B cell (primary cell): Measurements from ENCODE around the gene CEP19. TPM values are rescaled to one million over a fixed set of nuclear protein-coding genes. Genes with fewer than 3 reads are reported as not detected.

Experiments
- ATAC-seq: fragments of 200-7000 bp; cut with Tn5 transposase; one replicate; pipeline ENCODE4 v1.10.0; 2021; ENCODE audit warnings: low read depth, mild to moderate bottlenecking, moderate number of reproducible peaks, moderate library complexity
- CTCF ChIA-PET: fragments of 350-600 bp; sonication (Branson Sonifier 250); formaldehyde crosslinking; loops from one replicate; lab custom pipeline; 2021; ENCODE audit warnings: antibody characterized with exemption, inconsistent platforms; lab: Charles Lee
- POLR2A ChIA-PET: fragments of 350-600 bp; sonication (Branson Sonifier 250); formaldehyde crosslinking; loops from one replicate; lab custom pipeline; 2021; ENCODE audit warnings: antibody characterized with exemption; lab: Charles Lee
- DNase-seq: peaks from one replicate; pipeline ENCODE4 v3.0.0; 2013
- H2AFZ ChIP-seq: 2 replicates; pipeline ENCODE4 v1.6.1; 2012; ENCODE audit warnings: mild to moderate bottlenecking, low read depth, low read length; ENCODE audit not compliant: insufficient read depth, poor library complexity, severe bottlenecking
- H3K27ac ChIP-seq, 2 donors: 1 replicate in 1 of 2; 2 replicates in 1 of 2; pipeline ENCODE4 v1.5.1; 2012 to 2013; ENCODE audit warnings: low read length in 2 of 2, mild to moderate bottlenecking in 2 of 2, moderate library complexity in 1 of 2
- H3K27me3 ChIP-seq, 4 experiments: fragments of 200-600 bp in 1 of 4; sonication (generic) in 1 of 4; replicated peaks in 1 of 4; 1 replicate in 2 of 4; 2 replicates in 2 of 4; pipeline versions ENCODE4 v1.6.1 to v1.7.0; 2013 to 2016; ENCODE audit warnings: low read length in 3 of 4, mild to moderate bottlenecking in 2 of 4, mixed read lengths in 1 of 4, moderate library complexity in 1 of 4; ENCODE audit not compliant: insufficient read depth in 4 of 4, control insufficient read depth in 3 of 4; ENCODE audit errors: control extremely low read depth in 1 of 4
- H3K36me3 ChIP-seq, 2 experiments: replicated peaks in 1 of 2; 1 replicate in 1 of 2; 2 replicates in 1 of 2; pipeline versions ENCODE4 v1.6.1 to v1.7.1; 2013; ENCODE audit warnings: low read length in 1 of 2; ENCODE audit not compliant: insufficient read depth in 2 of 2, control insufficient read depth in 1 of 2; ENCODE audit errors: control extremely low read depth in 1 of 2, extremely low read depth in 1 of 2
- H3K4me1 ChIP-seq, 2 donors: fragments of 200-600 bp in 1 of 2; sonication (generic) in 1 of 2; 1 replicate in 1 of 2; 2 replicates in 1 of 2; pipeline versions ENCODE4 v1.5.1 to v1.6.1; 2013 to 2017; ENCODE audit warnings: low read length in 2 of 2; ENCODE audit not compliant: control insufficient read depth in 2 of 2, insufficient read depth in 2 of 2
- H3K4me2 ChIP-seq: replicated peaks from 2 replicates; pipeline ENCODE3; 2012; ENCODE audit warnings: mild to moderate bottlenecking, low read depth, low read length; ENCODE audit not compliant: poor library complexity, severe bottlenecking
- H3K4me3 ChIP-seq, 5 experiments: fragments of 200-600 bp in 1 of 5; sonication (generic) in 1 of 5; 1 replicate in 3 of 5; 2 replicates in 2 of 5; pipeline versions ENCODE4 v1.5.1 to v1.7.0; 2011 to 2016; ENCODE audit warnings: low read length in 4 of 5, mild to moderate bottlenecking in 4 of 5, low read depth in 2 of 5, control low read depth in 1 of 5, moderate library complexity in 1 of 5; ENCODE audit not compliant: insufficient read depth in 1 of 5; ENCODE audit errors: control extremely low read depth in 1 of 5, extremely low read depth in 1 of 5
- H3K79me2 ChIP-seq: fragments of 200-600 bp; sonication (generic); one replicate; pipeline ENCODE4 v1.6.0; 2016; ENCODE audit warnings: low read length; ENCODE audit not compliant: control insufficient read depth, insufficient read depth
- H3K9ac ChIP-seq: fragments of 200-600 bp; sonication (generic); 2 replicates; pipeline ENCODE4 v1.6.1; 2017; ENCODE audit warnings: mild to moderate bottlenecking, low read length, moderate library complexity
- H3K9me3 ChIP-seq, 3 donors: one replicate each; pipeline versions ENCODE4 v1.6.1 to v1.7.1; 2013; ENCODE audit warnings: low read length in 2 of 3; ENCODE audit not compliant: control insufficient read depth in 2 of 3, insufficient read depth in 1 of 3; ENCODE audit errors: control extremely low read depth in 1 of 3
- H4K20me1 ChIP-seq: 2 replicates; pipeline ENCODE4 v1.6.0; 2012; ENCODE audit warnings: mild to moderate bottlenecking, low read length; ENCODE audit not compliant: insufficient read depth, control insufficient read depth, poor library complexity, severe bottlenecking
- H3K27ac Mint-ChIP-seq: one replicate; pipeline ENCODE4 v1.8.0; 2021; ENCODE audit warnings: mixed read lengths
- H3K27me3 Mint-ChIP-seq: one replicate; pipeline ENCODE4 v1.8.0; 2021; ENCODE audit warnings: mixed read lengths
- H3K4me1 Mint-ChIP-seq: one replicate; pipeline ENCODE4 v1.8.0; 2021; ENCODE audit warnings: mixed read lengths
- H3K4me3 Mint-ChIP-seq: one replicate; pipeline ENCODE4 v1.8.0; 2021; ENCODE audit warnings: mixed read lengths
- H3K9me3 Mint-ChIP-seq: one replicate; pipeline ENCODE4 v1.8.0; 2022; ENCODE audit warnings: mixed read lengths; ENCODE audit not compliant: insufficient read depth
- CTCF ChIP-seq: fragments of 200-600 bp; IDR thresholded peaks from one replicate; pipeline ENCODE4 v1.8.0; 2022; ENCODE audit warnings: antibody characterized with exemption, mild to moderate bottlenecking
- EZH2 ChIP-seq: IDR thresholded peaks from 2 replicates; pipeline ENCODE4 v1.6.1; 2012; ENCODE audit warnings: borderline replicate concordance, low read depth, mild to moderate bottlenecking, moderate library complexity, low read length; ENCODE audit not compliant: insufficient read depth, poor library complexity, severe bottlenecking
- WGBS: methylation state at CpG from one replicate; pipeline ENCODE4 v1.1.5; 2013; ENCODE audit warnings: missing lambda C conversion rate; ENCODE audit not compliant: insufficient coverage; 5-methylcytosine and 5-hydroxymethylcytosine counted together
- intact Hi-C: fragments of 100-400 bp; cut with micrococcal nuclease; formaldehyde crosslinking; loops from one replicate; pipeline ENCODE4 v1.10.0; 2022
- polyA plus RNA-seq: library from polyadenylated mRNA; depleted of rRNA; stranded (reverse); fragments of >200 nt; gene quantifications from 2 replicates; pipeline ENCODE4 v1.2.3, GENCODE V29; 2012
- total RNA-seq, 2 donors: library from RNA; stranded (reverse); fragments of 120-200 nt in 1 of 2; gene quantifications; 1 replicate in 1 of 2; 2 replicates in 1 of 2; pipeline versions ENCODE4 v1.2.3 to v1.2.4, GENCODE V29; 2013 to 2022

The CEP19 gene
- total and polyA plus RNA-seq, 2 donors (not counting 1 experiment from before 2014, with no cell fraction given) = 0.45 to 4.6 TPM

GRCh38 chr3:196677931-196678330 lies 34.1 kb downstream of the CEP19 start:
- no peak for ATAC-seq
- H2AFZ ChIP-seq = no peak overlapping the region
- intact Hi-C loops = no loop called here
- H3K27me3 Mint-ChIP-seq = no peaks in the 10 kb centered on the region
- no peaks in the 10 kb centered on the region for H3K79me2 ChIP-seq
- H3K4me3 ChIP-seq = no peak overlapping the region
- H3K9me3 Mint-ChIP-seq = peaks cover 3% of the 10 kb centered on the region
- no peak overlapping the region for H3K4me3 Mint-ChIP-seq
- H3K36me3 ChIP-seq = peaks cover 0 to 4% of the 10 kb centered on the region in 2 experiments
- H3K9me3 ChIP-seq = peaks cover 0 to 4% (median 0%) of the 10 kb centered on the region in 3 donors
- DNase-seq = no peak
- TF ChIP-seq EZH2 (no peak), CTCF (no peak)
- no CpG with 5 or more reads among the region's 1 CpG for WGBS
- no peak overlapping the region for H3K27ac Mint-ChIP-seq
- peaks cover 5 to 15% of the 10 kb centered on the region in 2 donors for H3K4me1 ChIP-seq
- peaks cover 17% of the 10 kb centered on the region for H3K4me1 Mint-ChIP-seq
- no peak overlapping the region for H3K9ac ChIP-seq
- CTCF ChIA-PET = interaction anchor here (0.7 to 2.8 kb wide), 5 partner anchors 16 to 149 kb away, joined by 3 to 12 read pairs (median 4); no protein-coding TSS in a partner anchor
- POLR2A ChIA-PET = interaction anchor here (0.6 kb wide), 1 partner anchor 32 kb away, joined by 4 read pairs; no protein-coding TSS in a partner anchor
- no peak overlapping the region for H3K4me2 ChIP-seq
- no peak overlapping the region for H3K27ac ChIP-seq
- no peaks in the 10 kb centered on the region for H3K27me3 ChIP-seq
- H4K20me1 ChIP-seq = no peaks in the 10 kb centered on the region

- Histone ChIP-seq H3K27me3 (no peaks in the 10 kb centered on the region), H3K4me2 (no peak overlapping the region), H3K79me2 (no peaks in the 10 kb centered on the region), H3K4me1 (peaks cover 5 to 15% of the 10 kb centered on the region in 2 donors), H3K9ac (no peak overlapping the region), H3K9me3 (no peaks in the 10 kb centered on the region), H3K36me3 (peaks cover 0 to 4% of the 10 kb centered on the region in 2 experiments), H3K4me3 (no peak overlapping the region), H2AFZ (no peak overlapping the region), H3K27ac (no peak overlapping the region), H4K20me1 (no peaks in the 10 kb centered on the region)
- H3K4me3 Mint-ChIP-seq = no peak overlapping the region
- POLR2A ChIA-PET = interaction anchor here (0.6 to 1.0 kb wide), 2 partner anchors 31 to 38 kb away, joined by 4 read pairs; partner anchors contain the start of gene NRROS
- H3K27me3 Mint-ChIP-seq = no peaks in the 10 kb centered on the region
- no peak overlapping the region for H3K27ac Mint-ChIP-seq
- TF ChIP-seq CTCF (no peak), EZH2 (no peak)
- peaks cover 2% of the 10 kb centered on the region for H3K9me3 Mint-ChIP-seq
- CTCF ChIA-PET = interaction anchor here (0.7 to 2.8 kb wide), 8 partner anchors 8 to 149 kb away, joined by 3 to 12 read pairs (median 4); no protein-coding TSS in a partner anchor
- WGBS = 100% methylated on average over 1 of the region's 1 CpG
- DNase-seq (no peak), ATAC-seq (no peak)
- H3K4me1 Mint-ChIP-seq = peaks cover 17% of the 10 kb centered on the region
- intact Hi-C loops = no loop called here
Measured at GRCh38 chr3:196677353-196677752, 34.7 kb downstream of the CEP19 start.
